GM12891 (cell line): ENCODE data around the gene FCRLB.
A peak's percentile ranks its signal among the peaks of the same experiment; 100 is the strongest.

Experiments
- PAX5 ChIP-seq: IDR thresholded peaks from 2 replicates; pipeline ENCODE4 v1.6.1; 2011; ENCODE audit warnings: low read length, moderate library complexity, mild to moderate bottlenecking; ENCODE audit not compliant: insufficient read depth, severe bottlenecking
- POLR2A ChIP-seq: IDR thresholded peaks from 2 replicates; pipeline ENCODE4 v1.6.1; 2011; ENCODE audit warnings: low read depth, low read length, control low read depth
- POLR2AphosphoS5 ChIP-seq: IDR thresholded peaks from 2 replicates; pipeline ENCODE4 v1.6.1; 2011; ENCODE audit warnings: low read depth, low read length, control low read depth
- POU2F2 ChIP-seq: IDR thresholded peaks from 2 replicates; pipeline ENCODE4 v1.6.1; 2011; ENCODE audit warnings: low read depth, mild to moderate bottlenecking, control low read depth, low read length, moderate library complexity
- SPI1 ChIP-seq: IDR thresholded peaks from 2 replicates; pipeline ENCODE4 v1.6.1; 2011; ENCODE audit warnings: low read depth, low read length, control low read depth
- TAF1 ChIP-seq: IDR thresholded peaks from 2 replicates; pipeline ENCODE4 v1.6.1; 2011; ENCODE audit warnings: low read depth, low read length, control low read depth

DNA sequence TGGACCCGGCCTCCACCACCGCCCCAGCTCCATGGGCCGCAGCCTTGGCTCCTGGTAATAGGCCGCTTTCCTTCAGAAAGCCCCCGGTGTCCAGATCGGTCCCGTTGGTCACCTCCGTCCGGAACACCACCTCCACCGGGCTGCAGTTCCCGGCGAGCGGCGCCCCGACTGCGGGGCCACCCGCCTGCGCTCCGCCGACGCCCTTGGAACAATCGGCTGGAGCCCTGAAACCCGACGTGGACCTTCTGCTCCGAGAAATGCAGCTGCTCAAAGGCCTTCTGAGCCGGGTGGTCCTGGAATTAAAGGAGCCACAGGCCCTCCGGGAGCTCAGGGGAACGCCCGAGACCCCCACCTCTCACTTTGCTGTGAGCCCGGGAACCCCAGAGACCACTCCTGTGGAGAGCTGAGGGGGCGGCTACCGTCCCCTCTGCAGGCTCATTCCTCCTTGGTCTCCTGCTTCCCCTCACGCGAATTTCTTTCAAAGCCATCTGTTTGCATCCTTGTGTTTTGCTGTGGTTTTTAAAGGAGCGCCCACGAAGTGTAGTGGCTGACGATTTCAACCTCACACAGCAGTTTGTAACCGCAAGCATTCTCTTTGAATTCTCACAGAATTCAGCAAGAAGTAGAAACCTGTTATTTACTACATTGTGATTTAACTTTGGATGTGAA, 6.0 kb downstream of the FCRLB start:
- TF ChIP-seq POLR2A (0 out of 2 replicates have a peak, but pooled peaks have one; percentile 2), TAF1 (no peak; the same call in 1 of the 2 replicates), POLR2AphosphoS5 (peak; percentile 15), SPI1 (no peak), PAX5 (no peak), POU2F2 (no peak)
